B cell (primary cell): ENCODE results near the gene CCDC85C. TPM values are rescaled to one million over a fixed set of nuclear protein-coding genes. Genes with fewer than 3 reads are reported as not detected.

Experiments used
- ATAC-seq: fragments of 200-7000 bp; cut with Tn5 transposase; one replicate; pipeline ENCODE4 v1.10.0; 2021; ENCODE audit warnings: low read depth, mild to moderate bottlenecking, moderate number of reproducible peaks, moderate library complexity
- CTCF ChIA-PET: fragments of 350-600 bp; sonication (Branson Sonifier 250); formaldehyde crosslinking; loops from one replicate; lab custom pipeline; 2021; ENCODE audit warnings: antibody characterized with exemption, inconsistent platforms; lab: Charles Lee
- POLR2A ChIA-PET: fragments of 350-600 bp; sonication (Branson Sonifier 250); formaldehyde crosslinking; loops from one replicate; lab custom pipeline; 2021; ENCODE audit warnings: antibody characterized with exemption; lab: Charles Lee
- DNase-seq: peaks from one replicate; pipeline ENCODE4 v3.0.0; 2013
- H2AFZ ChIP-seq: 2 replicates; pipeline ENCODE4 v1.6.1; 2012; ENCODE audit warnings: mild to moderate bottlenecking, low read depth, low read length; ENCODE audit not compliant: insufficient read depth, poor library complexity, severe bottlenecking
- H3K27ac ChIP-seq, 2 donors: 1 replicate in 1 of 2; 2 replicates in 1 of 2; pipeline ENCODE4 v1.5.1; 2012 to 2013; ENCODE audit warnings: low read length in 2 of 2, mild to moderate bottlenecking in 2 of 2, moderate library complexity in 1 of 2
- H3K27me3 ChIP-seq, 4 experiments: fragments of 200-600 bp in 1 of 4; sonication (generic) in 1 of 4; replicated peaks in 1 of 4; 1 replicate in 2 of 4; 2 replicates in 2 of 4; pipeline versions ENCODE4 v1.6.1 to v1.7.0; 2013 to 2016; ENCODE audit warnings: low read length in 3 of 4, mild to moderate bottlenecking in 2 of 4, mixed read lengths in 1 of 4, moderate library complexity in 1 of 4; ENCODE audit not compliant: insufficient read depth in 4 of 4, control insufficient read depth in 3 of 4; ENCODE audit errors: control extremely low read depth in 1 of 4
- H3K36me3 ChIP-seq, 2 experiments: replicated peaks in 1 of 2; 1 replicate in 1 of 2; 2 replicates in 1 of 2; pipeline versions ENCODE4 v1.6.1 to v1.7.1; 2013; ENCODE audit warnings: low read length in 1 of 2; ENCODE audit not compliant: insufficient read depth in 2 of 2, control insufficient read depth in 1 of 2; ENCODE audit errors: control extremely low read depth in 1 of 2, extremely low read depth in 1 of 2
- H3K4me1 ChIP-seq, 2 donors: fragments of 200-600 bp in 1 of 2; sonication (generic) in 1 of 2; 1 replicate in 1 of 2; 2 replicates in 1 of 2; pipeline versions ENCODE4 v1.5.1 to v1.6.1; 2013 to 2017; ENCODE audit warnings: low read length in 2 of 2; ENCODE audit not compliant: control insufficient read depth in 2 of 2, insufficient read depth in 2 of 2
- H3K4me2 ChIP-seq: replicated peaks from 2 replicates; pipeline ENCODE3; 2012; ENCODE audit warnings: mild to moderate bottlenecking, low read depth, low read length; ENCODE audit not compliant: poor library complexity, severe bottlenecking
- H3K4me3 ChIP-seq, 5 experiments: fragments of 200-600 bp in 1 of 5; sonication (generic) in 1 of 5; 1 replicate in 3 of 5; 2 replicates in 2 of 5; pipeline versions ENCODE4 v1.5.1 to v1.7.0; 2011 to 2016; ENCODE audit warnings: low read length in 4 of 5, mild to moderate bottlenecking in 4 of 5, low read depth in 2 of 5, control low read depth in 1 of 5, moderate library complexity in 1 of 5; ENCODE audit not compliant: insufficient read depth in 1 of 5; ENCODE audit errors: control extremely low read depth in 1 of 5, extremely low read depth in 1 of 5
- H3K79me2 ChIP-seq: fragments of 200-600 bp; sonication (generic); one replicate; pipeline ENCODE4 v1.6.0; 2016; ENCODE audit warnings: low read length; ENCODE audit not compliant: control insufficient read depth, insufficient read depth
- H3K9ac ChIP-seq: fragments of 200-600 bp; sonication (generic); 2 replicates; pipeline ENCODE4 v1.6.1; 2017; ENCODE audit warnings: mild to moderate bottlenecking, low read length, moderate library complexity
- H3K9me3 ChIP-seq, 3 donors: one replicate each; pipeline versions ENCODE4 v1.6.1 to v1.7.1; 2013; ENCODE audit warnings: low read length in 2 of 3; ENCODE audit not compliant: control insufficient read depth in 2 of 3, insufficient read depth in 1 of 3; ENCODE audit errors: control extremely low read depth in 1 of 3
- H4K20me1 ChIP-seq: 2 replicates; pipeline ENCODE4 v1.6.0; 2012; ENCODE audit warnings: mild to moderate bottlenecking, low read length; ENCODE audit not compliant: insufficient read depth, control insufficient read depth, poor library complexity, severe bottlenecking
- H3K27ac Mint-ChIP-seq: one replicate; pipeline ENCODE4 v1.8.0; 2021; ENCODE audit warnings: mixed read lengths
- H3K27me3 Mint-ChIP-seq: one replicate; pipeline ENCODE4 v1.8.0; 2021; ENCODE audit warnings: mixed read lengths
- H3K4me1 Mint-ChIP-seq: one replicate; pipeline ENCODE4 v1.8.0; 2021; ENCODE audit warnings: mixed read lengths
- H3K4me3 Mint-ChIP-seq: one replicate; pipeline ENCODE4 v1.8.0; 2021; ENCODE audit warnings: mixed read lengths
- H3K9me3 Mint-ChIP-seq: one replicate; pipeline ENCODE4 v1.8.0; 2022; ENCODE audit warnings: mixed read lengths; ENCODE audit not compliant: insufficient read depth
- CTCF ChIP-seq: fragments of 200-600 bp; IDR thresholded peaks from one replicate; pipeline ENCODE4 v1.8.0; 2022; ENCODE audit warnings: antibody characterized with exemption, mild to moderate bottlenecking
- EZH2 ChIP-seq: IDR thresholded peaks from 2 replicates; pipeline ENCODE4 v1.6.1; 2012; ENCODE audit warnings: borderline replicate concordance, low read depth, mild to moderate bottlenecking, moderate library complexity, low read length; ENCODE audit not compliant: insufficient read depth, poor library complexity, severe bottlenecking
- WGBS: methylation state at CpG from one replicate; pipeline ENCODE4 v1.1.5; 2013; ENCODE audit warnings: missing lambda C conversion rate; ENCODE audit not compliant: insufficient coverage; 5-methylcytosine and 5-hydroxymethylcytosine counted together
- intact Hi-C: fragments of 100-400 bp; cut with micrococcal nuclease; formaldehyde crosslinking; loops from one replicate; pipeline ENCODE4 v1.10.0; 2022
- polyA plus RNA-seq: library from polyadenylated mRNA; depleted of rRNA; stranded (reverse); fragments of >200 nt; gene quantifications from 2 replicates; pipeline ENCODE4 v1.2.3, GENCODE V29; 2012
- total RNA-seq, 2 donors: library from RNA; stranded (reverse); fragments of 120-200 nt in 1 of 2; gene quantifications; 1 replicate in 1 of 2; 2 replicates in 1 of 2; pipeline versions ENCODE4 v1.2.3 to v1.2.4, GENCODE V29; 2013 to 2022

CCDC85C gene
- total and polyA plus RNA-seq, 2 donors (not counting 1 experiment from before 2014, with no cell fraction given): 0.52 to 2.7 TPM

- no peak for TF ChIP-seq CTCF
- no peak for TF ChIP-seq EZH2
- CTCF ChIA-PET: no interaction called here
- intact Hi-C loops: no loop called here
- WGBS: 50% methylated on average over 18 of the region's 18 CpGs
- H3K9me3 ChIP-seq: no peaks in the 10 kb centered on the region
- DNase-seq (no peak), ATAC-seq (no peak)
- H3K4me1 ChIP-seq: no peaks in the 10 kb centered on the region
- Mint-ChIP-seq H3K27me3 (peaks cover 7% of the 10 kb centered on the region), H3K4me1 (no peaks in the 10 kb centered on the region), H3K4me3 (no peak overlapping the region), H3K27ac (no peak overlapping the region), H3K9me3 (no peaks in the 10 kb centered on the region)
- H3K79me2 ChIP-seq: no peaks in the 10 kb centered on the region
- H3K4me3 ChIP-seq: no peak overlapping the region
- H2AFZ ChIP-seq: no peak overlapping the region
- no peaks in the 10 kb centered on the region for H3K27me3 ChIP-seq
- POLR2A ChIA-PET: no interaction called here
- H3K9ac ChIP-seq: no peak overlapping the region
- H4K20me1 ChIP-seq: no peaks in the 10 kb centered on the region
- no peak overlapping the region for H3K4me2 ChIP-seq
- H3K27ac ChIP-seq: no peak overlapping the region
- H3K36me3 ChIP-seq: no peaks in the 10 kb centered on the region
Observed at GRCh38 chr14:99548255-99548654, 55.8 kb downstream of the CCDC85C start.

- TF ChIP-seq CTCF: no peak
- no peak for TF ChIP-seq EZH2
- Histone ChIP-seq H3K9ac (no peak overlapping the region), H3K27ac (no peak overlapping the region), H3K4me2 (no peak overlapping the region), H3K79me2 (no peaks in the 10 kb centered on the region), H3K4me1 (no peaks in the 10 kb centered on the region), H3K27me3 (no peaks in the 10 kb centered on the region), H3K9me3 (no peaks in the 10 kb centered on the region), H2AFZ (no peak overlapping the region), H3K36me3 (no peaks in the 10 kb centered on the region), H4K20me1 (no peaks in the 10 kb centered on the region), H3K4me3 (no peak overlapping the region)
- intact Hi-C loops: no loop called here
- DNase-seq (no peak), ATAC-seq (no peak)
- H3K9me3 Mint-ChIP-seq: no peaks in the 10 kb centered on the region
- peaks cover 7% of the 10 kb centered on the region for H3K27me3 Mint-ChIP-seq
- H3K4me3 Mint-ChIP-seq: no peak overlapping the region
- H3K4me1 Mint-ChIP-seq: peaks cover 1% of the 10 kb centered on the region
- ChIA-PET POLR2A (no interaction called here), CTCF (no interaction called here)
- WGBS: 87% methylated on average over 8 of the region's 13 CpGs
- H3K27ac Mint-ChIP-seq: no peak overlapping the region
Observed at GRCh38 chr14:99546234-99546879, 57.6 kb downstream of the CCDC85C start.
